NOMO-1 (cell line): ENCODE measurements around the gene RGS13.
"Not testable (repeated sequence)": the region's sequence is repeated elsewhere in the genome, so short reads cannot be mapped to it uniquely, and the experiment has no call there.

Source experiments
- DNase-seq, 2 experiments: peaks; one replicate each; lab custom pipeline; 2025; ENCODE audit not compliant: unreplicated experiment in 2 of 2; lab: John Stamatoyannopoulos, UW

RGS13 gene

DNA sequence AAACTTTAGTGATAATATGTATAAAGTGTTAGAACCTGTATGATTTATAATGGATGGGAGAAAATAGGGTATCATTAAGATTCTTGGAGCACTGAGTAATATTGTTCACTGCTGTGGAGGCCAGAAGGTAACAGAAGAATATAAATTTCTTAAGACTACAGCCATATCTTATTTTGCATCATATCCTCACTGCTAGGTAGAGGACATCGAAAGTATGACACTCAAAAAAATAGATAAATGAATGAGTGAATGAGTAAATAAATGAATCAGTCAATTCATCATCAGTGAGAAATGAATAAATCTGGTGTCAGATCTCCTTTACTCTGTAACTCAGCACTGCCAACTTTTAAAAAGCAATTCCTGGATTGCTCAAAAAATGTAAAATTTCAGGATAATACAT is 33.2 kb downstream of the RGS13 start:
- DNase-seq: no peak

GRCh38 chr1:192675716-192676115 is 39.8 kb downstream of the RGS13 start:
- DNase-seq: no peak

- no peak for DNase-seq
These were observed 42.2 kb downstream of the RGS13 start for GRCh38 chr1:192678099-192678498.

DNA sequence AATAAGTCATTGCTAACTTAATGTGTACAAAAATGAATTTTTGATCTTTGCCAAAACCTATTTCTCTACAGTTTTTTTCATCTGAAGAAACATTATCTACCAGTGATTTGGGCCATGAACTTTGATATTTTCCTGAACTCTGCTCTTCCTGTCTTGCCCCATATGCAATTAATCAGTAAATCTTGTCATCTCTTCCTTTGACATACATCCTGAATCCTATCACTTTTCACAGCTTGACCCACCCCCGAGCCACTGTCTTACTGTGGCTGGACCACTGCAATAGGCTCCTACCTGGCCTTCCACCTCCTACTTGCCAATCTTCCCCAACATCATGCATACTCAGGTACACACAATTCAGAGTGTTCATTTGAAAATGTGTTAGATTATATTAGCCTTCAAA is 46.4 kb downstream of the RGS13 start:
- DNase-seq: no peak

GRCh38 chr1:192683081-192683480 is 47.1 kb downstream of the RGS13 start:
- not testable (repeated sequence) for DNase-seq

GRCh38 chr1:192689459-192689858 is 53.5 kb downstream of the RGS13 start:
- no peak for DNase-seq

DNA sequence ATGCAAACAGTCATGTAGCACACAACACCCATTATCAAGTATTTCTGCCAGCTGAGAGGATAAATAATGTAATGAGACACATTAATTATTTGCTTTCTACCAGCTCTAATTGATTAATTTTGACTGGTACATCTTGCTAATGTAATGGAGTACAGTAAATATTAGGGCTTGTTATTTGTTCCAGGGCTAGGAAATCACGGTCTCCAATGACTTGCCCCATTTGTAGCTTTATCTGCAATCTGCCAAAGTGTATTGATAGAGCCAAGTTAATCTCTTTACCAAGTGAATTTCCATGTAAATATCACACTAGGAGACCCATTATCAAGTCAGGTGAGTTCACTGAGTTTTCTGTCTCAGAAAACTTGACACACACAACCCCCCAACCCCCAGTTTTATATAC is 55.1 kb downstream of the RGS13 start:
- no peak for DNase-seq

GRCh38 chr1:192696082-192696481 is 60.1 kb downstream of the RGS13 start:
- DNase-seq: no peak

- no peak for DNase-seq
These were observed 61.8 kb downstream of the RGS13 start for GRCh38 chr1:192697771-192698170.

GRCh38 chr1:192698731-192699130 is 62.8 kb downstream of the RGS13 start:
- DNase-seq: no peak

DNA sequence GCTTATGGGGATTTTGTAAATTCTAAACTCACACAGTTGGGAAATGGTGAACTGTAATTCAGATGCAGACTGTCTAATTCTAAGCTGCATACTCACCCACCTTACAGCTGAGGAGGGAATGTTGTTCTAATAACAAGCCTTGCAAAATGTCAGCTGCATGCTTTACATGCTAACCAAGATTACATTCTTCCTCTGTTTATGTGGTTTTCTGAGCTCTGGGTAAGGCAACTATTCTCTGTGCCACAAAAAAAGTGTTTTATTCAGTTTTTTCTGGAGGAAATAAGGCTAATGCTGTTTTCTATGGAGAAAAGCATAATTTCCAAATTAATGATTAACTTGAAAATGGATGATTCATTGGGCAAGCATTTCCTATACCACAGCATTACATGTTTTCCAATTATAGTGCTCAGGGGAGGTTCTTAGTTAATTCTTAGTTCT is 64.9 kb downstream of the RGS13 start:
- peak; percentile 28 to 30 for DNase-seq

- peak; percentile 7 to 77 for DNase-seq
These were observed 66.4 kb downstream of the RGS13 start for GRCh38 chr1:192702212-192702902.

DNA sequence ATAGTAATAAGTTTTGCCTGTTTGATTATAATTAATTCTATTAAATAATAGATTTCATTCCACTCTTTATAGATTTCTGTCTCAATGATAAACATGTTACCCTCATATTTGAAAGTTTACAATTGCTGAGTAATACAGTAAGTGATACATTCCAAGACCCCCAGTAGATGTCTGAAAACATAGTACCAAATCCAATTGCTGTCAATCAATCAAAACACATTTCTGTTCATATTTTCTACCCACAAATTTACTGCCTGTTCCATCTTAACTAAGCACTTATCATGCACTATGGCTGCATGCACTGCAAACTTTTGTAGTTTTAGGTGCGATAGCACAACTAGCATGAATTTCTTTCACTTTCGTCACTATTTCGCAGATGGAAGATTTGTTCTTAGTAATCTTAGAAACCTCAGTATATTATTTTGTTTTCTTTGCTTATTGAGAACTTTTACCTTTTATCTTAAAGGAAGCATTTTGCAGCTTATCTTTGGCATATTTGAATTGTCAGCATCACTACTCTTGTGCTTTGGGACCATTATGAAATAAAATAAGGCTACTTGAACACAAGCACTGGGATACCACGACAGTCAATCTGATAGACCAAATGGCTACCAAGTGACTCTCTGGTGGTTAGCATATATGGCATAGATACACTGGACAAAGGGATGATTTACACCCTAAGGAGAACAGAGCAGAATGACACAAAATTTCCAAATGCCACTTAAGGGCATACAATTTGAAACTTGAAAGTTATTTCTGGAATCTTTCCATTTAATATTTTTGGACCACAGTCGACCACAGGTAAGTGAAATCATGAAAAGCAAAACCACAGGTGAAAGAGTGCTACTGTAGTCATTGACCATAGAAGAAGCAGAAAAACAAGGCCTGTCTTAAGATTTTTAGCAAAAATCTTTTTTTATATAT is 67.6 kb downstream of the RGS13 start:
- no peak for DNase-seq

GRCh38 chr1:192705510-192705909 is 69.6 kb downstream of the RGS13 start:
- DNase-seq: no peak

DNA sequence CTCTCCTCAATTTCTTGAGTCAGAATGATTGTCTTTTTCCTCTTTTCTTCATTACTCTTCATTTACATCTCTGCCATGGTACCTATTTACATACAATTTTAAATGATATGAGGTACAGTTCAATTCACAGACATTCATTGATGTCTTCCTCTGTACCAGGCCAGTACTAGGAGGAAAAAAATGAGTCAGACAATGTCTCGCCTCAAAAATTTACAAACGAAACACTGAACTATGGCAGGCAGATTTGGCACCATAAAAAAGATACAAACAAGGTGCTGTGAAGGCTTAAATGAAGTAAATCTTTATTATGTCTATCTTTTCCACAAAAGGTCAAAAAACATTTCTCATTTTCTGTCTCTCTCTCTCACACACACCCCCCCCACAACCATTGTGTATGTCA is 71.0 kb downstream of the RGS13 start:
- no peak for DNase-seq

GRCh38 chr1:192707978-192708547 is 72.1 kb downstream of the RGS13 start:
- DNase-seq: peak; percentile 31 to 77

DNA sequence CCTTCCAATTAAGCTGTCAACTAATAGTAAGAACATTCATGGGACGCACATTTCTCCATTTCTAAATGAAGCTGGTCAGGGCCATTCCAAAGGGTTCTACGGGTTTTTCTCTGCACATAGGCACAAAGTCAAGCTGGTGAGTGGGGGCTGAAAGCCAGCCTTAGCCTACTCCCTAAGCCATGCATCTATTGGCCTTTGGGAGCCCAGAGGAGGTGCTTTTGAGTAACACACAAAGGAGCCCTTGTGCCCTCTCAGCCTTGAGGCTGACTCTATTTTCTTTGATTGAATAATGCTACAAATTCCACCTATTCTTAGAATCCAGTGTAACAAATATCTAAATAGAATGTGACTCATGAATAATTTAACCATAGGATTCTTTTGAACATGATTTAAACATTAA is 73.6 kb downstream of the RGS13 start:
- no peak for DNase-seq
